Neural crest cell (in vitro differentiated cells): ENCODE measurements around the gene GPR135. TPM values are rescaled to one million over a fixed set of nuclear protein-coding genes. Genes with fewer than 3 reads are reported as not detected.

Source experiments
- DNase-seq: peaks from one replicate; pipeline ENCODE4 v3.0.0; 2021; ENCODE audit warnings: low read depth, mixed read lengths, low spot score
- H3K27ac Mint-ChIP-seq: one replicate; pipeline ENCODE4 v1.8.0; 2021; ENCODE audit warnings: mild to moderate bottlenecking, mixed read lengths; ENCODE audit not compliant: unreplicated experiment
- H3K27me3 Mint-ChIP-seq: 2 replicates; pipeline ENCODE4 v1.8.0; 2021; ENCODE audit warnings: low read depth, mild to moderate bottlenecking, mixed read lengths
- H3K36me3 Mint-ChIP-seq: 2 replicates; pipeline ENCODE4 v1.8.0; 2021; ENCODE audit warnings: low read depth, mild to moderate bottlenecking, mixed read lengths
- H3K4me1 Mint-ChIP-seq: 2 replicates; pipeline ENCODE4 v1.8.0; 2021; ENCODE audit warnings: mixed read lengths
- H3K4me3 Mint-ChIP-seq: one replicate; pipeline ENCODE4 v1.8.0; 2021; ENCODE audit warnings: mild to moderate bottlenecking, mixed read lengths
- H3K9me3 Mint-ChIP-seq: 2 replicates; pipeline ENCODE4 v1.8.0; 2021; ENCODE audit warnings: mixed read lengths
- total RNA-seq: library from RNA; stranded (reverse); gene quantifications from 2 replicates; pipeline ENCODE4 v1.2.1, GENCODE V29; 2021
- TF ChIP-seq, protein P1 (sequence below): fragments of 200-600 bp; sonication (generic); conservative IDR thresholded peaks from 2 replicates; pipeline ENCODE4 v1.5.0; 2021; ENCODE audit warnings: antibody characterized with exemption, mild to moderate bottlenecking

Gene GPR135
- total RNA-seq, 1 donor from 2014 or later = 3.5 TPM

DNA sequence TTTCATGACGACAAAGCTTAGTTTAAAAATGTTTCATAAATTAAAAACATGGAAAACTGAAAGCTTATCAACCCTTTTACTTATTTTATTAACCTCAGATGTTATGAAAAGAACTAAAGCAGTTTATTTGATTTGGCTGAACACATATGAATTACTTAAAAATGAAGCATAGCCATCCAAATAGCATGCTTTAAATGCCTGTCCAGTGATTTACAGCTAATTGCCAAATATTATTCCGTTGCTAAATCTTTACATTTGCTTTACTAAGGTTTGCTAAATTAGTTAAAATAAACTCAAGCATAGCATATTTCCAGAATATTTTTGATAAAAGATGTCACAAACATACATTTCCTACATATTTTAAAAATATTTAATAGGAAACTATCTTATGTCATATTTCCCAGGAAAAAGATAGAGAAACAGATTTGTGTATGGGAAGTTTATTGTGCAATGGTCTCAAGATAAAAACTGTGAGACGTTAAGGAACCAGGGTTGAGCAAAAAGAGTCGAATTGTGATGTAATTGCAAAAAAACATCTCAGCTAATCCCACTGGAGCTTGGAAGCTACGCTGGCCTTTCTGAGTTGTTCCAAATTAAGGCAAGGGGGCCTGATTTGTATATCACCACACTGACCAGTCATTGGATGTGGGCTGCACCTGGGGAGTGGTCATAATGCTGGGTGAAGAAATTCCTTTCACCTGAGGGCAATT lies 25.8 kb downstream of the GPR135 start:
- H3K4me3 Mint-ChIP-seq = no peak overlapping the region
- no peaks in the 10 kb centered on the region for H3K27me3 Mint-ChIP-seq
- TF ChIP-seq, protein P1, sequence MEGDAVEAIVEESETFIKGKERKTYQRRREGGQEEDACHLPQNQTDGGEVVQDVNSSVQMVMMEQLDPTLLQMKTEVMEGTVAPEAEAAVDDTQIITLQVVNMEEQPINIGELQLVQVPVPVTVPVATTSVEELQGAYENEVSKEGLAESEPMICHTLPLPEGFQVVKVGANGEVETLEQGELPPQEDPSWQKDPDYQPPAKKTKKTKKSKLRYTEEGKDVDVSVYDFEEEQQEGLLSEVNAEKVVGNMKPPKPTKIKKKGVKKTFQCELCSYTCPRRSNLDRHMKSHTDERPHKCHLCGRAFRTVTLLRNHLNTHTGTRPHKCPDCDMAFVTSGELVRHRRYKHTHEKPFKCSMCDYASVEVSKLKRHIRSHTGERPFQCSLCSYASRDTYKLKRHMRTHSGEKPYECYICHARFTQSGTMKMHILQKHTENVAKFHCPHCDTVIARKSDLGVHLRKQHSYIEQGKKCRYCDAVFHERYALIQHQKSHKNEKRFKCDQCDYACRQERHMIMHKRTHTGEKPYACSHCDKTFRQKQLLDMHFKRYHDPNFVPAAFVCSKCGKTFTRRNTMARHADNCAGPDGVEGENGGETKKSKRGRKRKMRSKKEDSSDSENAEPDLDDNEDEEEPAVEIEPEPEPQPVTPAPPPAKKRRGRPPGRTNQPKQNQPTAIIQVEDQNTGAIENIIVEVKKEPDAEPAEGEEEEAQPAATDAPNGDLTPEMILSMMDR = no peak
- peaks cover 3% of the 10 kb centered on the region for H3K9me3 Mint-ChIP-seq
- H3K27ac Mint-ChIP-seq = peak overlapping the region; percentile 62
- DNase-seq = no peak
- H3K36me3 Mint-ChIP-seq = peaks cover 3% of the 10 kb centered on the region
- H3K4me1 Mint-ChIP-seq = no peaks in the 10 kb centered on the region

DNA sequence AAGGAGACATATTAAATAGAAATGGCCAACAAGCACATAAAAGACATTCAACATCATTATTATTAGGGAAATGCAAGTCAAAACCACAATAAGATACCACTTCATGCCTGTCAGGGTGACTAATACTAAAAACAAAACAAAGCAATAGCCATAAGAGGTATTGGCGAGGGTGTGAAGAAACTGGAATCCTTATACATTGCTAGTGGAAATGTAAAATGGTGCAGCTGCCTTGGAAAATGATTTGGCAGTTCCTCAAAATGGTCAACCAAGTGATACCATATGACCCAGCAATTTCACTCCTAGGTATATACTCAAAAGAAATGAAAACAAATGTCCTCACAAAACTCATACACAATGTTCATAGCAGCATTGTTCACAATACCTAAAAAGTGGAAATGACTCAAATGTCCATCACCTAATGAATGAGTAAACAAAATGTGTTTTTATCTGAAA lies 27.0 kb downstream of the GPR135 start:
- Mint-ChIP-seq H3K4me1 (no peaks in the 10 kb centered on the region), H3K4me3 (no peak overlapping the region), H3K36me3 (peaks cover 3% of the 10 kb centered on the region), H3K9me3 (peaks cover 3% of the 10 kb centered on the region), H3K27me3 (no peaks in the 10 kb centered on the region), H3K27ac (no peak overlapping the region)
- TF ChIP-seq, protein P1 = no peak
- DNase-seq = no peak

DNA sequence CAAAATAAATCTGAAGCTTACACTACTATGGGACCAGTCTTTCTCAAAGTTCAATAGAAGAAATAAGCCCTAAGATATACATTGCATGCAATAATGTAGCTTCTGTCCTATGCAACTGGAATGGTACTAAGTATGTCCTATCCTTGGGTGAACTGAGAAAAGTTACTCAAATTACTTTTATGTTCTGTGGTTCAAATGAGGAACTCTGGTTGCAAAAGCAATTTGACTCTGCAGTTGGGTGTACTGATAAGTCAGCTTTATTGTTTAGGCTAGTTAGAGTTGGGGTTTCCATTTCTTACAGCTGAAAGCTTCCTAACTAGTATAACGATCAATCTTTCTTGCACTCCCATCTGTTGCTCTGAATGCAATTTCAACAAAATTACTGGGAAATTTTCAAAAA lies 29.2 kb downstream of the GPR135 start:
- TF ChIP-seq, protein P1 = no peak
- Mint-ChIP-seq H3K27me3 (no peaks in the 10 kb centered on the region), H3K36me3 (peaks cover 3% of the 10 kb centered on the region), H3K9me3 (peaks cover 3% of the 10 kb centered on the region), H3K4me3 (no peak overlapping the region), H3K4me1 (no peaks in the 10 kb centered on the region), H3K27ac (no peak overlapping the region)
- no peak for DNase-seq

DNA sequence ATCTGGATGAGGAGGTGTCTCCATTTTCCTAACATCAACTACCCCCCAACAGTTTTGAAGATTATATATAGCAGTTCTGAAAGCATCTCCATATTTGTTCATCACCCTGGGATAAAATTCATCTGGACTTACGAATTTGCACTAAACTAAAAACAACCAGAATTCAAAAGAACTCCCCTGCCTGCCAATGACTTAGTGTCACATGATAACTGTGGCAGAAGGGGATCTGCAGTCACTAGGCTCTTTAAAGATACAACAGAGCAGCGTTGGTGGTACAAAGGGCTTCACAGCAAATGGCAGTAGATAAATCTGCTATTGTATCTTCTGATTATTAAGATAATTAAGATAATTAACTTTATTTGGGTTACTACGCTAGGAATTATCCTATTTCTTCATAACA lies 30.1 kb downstream of the GPR135 start:
- TF ChIP-seq, protein P1 = no peak
- no peak overlapping the region for H3K4me3 Mint-ChIP-seq
- no peaks in the 10 kb centered on the region for H3K27me3 Mint-ChIP-seq
- H3K27ac Mint-ChIP-seq = no peak overlapping the region
- no peak for DNase-seq
- peaks cover 3% of the 10 kb centered on the region for H3K9me3 Mint-ChIP-seq
- peaks cover 3% of the 10 kb centered on the region for H3K36me3 Mint-ChIP-seq
- H3K4me1 Mint-ChIP-seq = no peaks in the 10 kb centered on the region

DNA sequence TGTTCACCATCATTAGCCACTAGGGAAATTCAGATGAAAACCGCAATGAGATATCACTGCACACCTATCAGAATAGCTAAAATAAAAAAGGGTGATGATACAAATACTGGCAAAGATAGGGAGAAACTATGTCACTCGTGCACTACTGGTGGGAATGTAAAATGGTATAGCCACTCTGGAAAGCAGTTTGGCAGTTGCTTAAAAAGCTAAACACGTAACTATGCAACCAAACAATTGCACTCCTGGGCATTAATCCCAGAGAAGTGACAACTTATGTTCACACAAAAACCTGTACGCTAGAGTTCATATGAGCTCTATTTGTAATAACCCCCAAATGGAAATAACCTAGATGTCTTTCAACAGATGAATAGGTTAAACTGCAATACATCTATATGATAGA lies 35.4 kb downstream of the GPR135 start:
- H3K9me3 Mint-ChIP-seq = no peaks in the 10 kb centered on the region
- H3K4me1 Mint-ChIP-seq = peaks cover 4% of the 10 kb centered on the region
- no peak overlapping the region for H3K4me3 Mint-ChIP-seq
- DNase-seq = no peak
- no peak overlapping the region for H3K27ac Mint-ChIP-seq
- TF ChIP-seq, protein P1 = no peak
- no peaks in the 10 kb centered on the region for H3K36me3 Mint-ChIP-seq
- no peaks in the 10 kb centered on the region for H3K27me3 Mint-ChIP-seq
